HG03097 (cell line): ENCODE data around the gene PDE4D.

ENCODE experiments used
- ATAC-seq: cut with Tn5 transposase; IDR thresholded peaks from one replicate; pipeline ENCODE4 v1.9.1; 2021; ENCODE audit not compliant: unreplicated experiment, low FRiP score

The PDE4D gene

DNA sequence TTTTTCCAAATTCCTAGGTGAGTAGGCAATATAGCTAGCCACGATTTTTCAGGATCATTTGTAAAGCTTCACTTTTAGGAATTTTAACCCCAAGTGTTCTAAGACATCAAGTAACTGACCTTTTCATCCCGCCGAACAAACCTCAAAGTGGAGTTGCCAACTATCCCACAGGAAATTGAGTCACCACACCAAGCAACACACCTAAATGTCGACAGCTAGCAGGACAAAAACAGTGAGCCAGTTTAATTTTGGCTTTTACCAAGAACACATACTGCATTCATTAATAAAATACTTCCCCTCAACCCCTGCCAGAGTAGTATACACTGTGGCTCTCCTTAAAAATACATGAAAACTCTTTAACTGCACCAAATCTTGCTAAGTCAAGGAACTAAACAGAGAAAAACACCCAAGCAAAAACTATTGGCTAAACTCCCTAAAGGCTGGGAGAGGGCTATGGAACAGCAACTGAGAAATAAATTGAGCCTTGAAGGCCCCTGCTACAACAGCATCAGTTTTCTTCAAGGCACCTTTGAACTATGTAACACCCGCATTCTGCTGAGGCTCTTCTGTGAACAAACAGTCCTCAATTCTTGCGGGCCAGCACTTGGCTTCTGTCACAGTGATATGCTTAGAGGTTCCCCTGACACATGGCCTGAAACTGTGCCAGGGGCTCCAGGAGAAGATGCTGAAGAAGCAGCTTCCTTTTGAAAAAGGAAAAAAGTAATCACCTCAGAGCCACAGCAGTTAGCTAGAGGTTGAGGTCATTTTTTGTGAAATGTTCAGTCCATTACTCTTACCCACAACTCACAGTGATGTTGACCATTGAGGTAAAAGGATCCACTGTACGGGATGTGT lies 851.1 kb downstream of the PDE4D start:
- no peak for ATAC-seq

- ATAC-seq = no peak
These were observed 852.2 kb downstream of the PDE4D start for GRCh38 chr5:59041355-59041754.

GRCh38 chr5:59040804-59041201 lies 852.7 kb downstream of the PDE4D start:
- no peak for ATAC-seq

DNA sequence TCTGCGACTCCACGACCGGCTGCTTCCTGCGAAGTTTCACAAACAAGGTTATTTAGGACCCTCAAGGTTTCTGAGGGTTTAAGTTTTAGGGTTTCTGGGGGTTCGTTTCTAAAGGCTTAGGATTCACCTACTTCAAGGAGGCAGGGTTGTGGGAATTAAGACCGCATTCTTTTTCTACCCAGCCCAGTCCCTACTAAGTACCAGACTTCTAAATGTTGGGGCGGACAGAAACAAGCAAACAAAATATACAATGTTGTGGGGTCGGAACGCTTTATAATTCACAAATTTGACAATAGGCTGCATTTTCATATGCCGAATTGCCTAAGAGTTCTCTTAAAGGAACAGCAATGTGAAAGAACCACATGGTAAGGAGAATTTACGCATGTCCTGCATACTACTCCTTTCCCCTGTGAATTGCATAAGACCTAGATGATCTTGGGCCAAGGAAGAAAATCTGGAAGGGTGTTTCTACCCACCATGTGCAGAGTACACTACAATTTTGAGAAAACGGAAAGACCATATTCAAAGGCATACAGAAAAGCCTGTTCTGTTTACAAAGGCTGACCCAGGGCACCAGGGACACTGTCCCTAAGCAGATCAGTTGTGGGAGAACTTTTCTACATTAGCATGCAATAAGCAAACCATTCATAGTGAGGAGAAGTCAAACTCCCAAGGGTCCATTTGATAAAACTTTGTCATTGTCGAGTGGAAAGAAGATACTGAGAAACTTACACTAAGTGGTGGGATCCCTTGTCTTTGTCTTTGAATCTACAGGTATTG lies 853.3 kb downstream of the PDE4D start:
- ATAC-seq = no peak

DNA sequence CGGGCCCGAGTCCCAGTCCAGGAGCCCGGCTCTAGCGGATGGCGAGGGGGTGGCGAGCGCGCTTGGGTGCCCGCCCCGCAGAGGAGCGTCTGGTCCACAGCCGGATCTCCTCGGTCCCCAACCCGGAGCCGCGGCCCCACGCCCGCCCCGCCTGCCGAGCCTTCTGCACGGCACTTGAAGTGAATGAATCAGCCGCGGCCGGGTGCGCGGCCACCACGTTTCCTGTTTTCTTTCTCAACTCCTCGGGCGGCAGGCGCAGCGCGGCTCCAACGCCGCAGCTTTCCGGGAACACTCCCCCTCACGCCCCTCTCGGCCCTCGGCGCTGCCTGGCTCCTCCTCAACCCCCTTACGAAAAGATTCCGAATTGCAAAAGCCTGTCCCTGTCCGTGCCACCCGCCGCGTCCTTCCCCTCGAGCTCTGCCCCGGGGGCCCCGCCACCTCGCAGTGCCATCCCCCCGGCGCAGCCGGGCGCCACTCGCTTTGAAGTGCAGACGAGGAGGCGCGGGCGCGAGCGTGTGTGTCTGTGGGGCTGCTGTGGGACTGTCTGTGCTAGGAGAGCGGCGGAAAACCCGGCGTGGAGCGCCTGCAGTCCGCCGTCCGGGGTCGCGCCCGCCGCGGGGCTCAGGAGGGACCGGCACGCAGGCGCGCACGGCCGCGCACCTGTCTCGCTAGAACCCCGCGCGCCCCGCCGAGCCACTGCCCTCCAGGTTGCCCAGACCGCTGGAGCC lies 854.1 kb downstream of the PDE4D start:
- ATAC-seq = peak; percentile 51

GRCh38 chr5:59038798-59039295 lies 854.7 kb downstream of the PDE4D start:
- no peak for ATAC-seq

DNA sequence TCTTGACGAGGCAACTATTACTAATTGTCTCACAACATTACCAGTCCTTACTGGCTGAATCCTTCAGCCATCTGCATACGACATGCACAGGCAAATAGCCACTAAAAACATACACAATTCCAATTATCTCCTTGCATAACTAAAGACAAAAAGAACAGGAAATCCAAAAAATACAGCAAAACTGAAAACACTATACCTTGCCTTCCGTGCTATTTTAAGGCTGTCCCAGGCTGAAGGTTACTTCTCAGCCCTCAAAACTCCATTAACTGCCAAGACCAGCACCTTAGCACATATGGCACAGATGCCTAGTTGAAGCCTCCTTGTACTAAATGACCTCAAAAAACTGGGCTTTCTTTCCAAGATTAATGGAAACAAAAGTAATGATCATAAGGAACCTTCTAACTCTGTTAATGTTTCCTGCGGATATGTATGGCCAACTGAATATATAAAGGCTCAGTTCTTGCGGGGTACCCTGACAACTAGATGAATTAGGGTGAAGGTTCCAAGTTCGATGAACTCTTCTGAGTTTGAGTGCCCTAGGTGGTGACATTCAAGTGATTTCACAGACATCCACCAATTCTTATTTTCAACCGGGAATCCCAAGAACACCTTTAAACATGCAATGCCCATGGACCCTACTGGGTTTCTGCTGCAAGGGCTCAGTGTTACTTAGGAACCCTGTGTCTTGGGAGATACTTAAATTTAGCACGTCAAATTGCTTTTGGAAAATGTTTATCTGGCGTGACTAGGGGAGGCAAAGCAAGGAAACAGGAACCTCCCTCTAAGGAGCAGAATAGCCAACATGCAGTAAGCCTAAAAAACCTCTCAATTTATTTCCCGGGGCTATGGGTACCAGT lies 855.4 kb downstream of the PDE4D start:
- ATAC-seq = no peak

DNA sequence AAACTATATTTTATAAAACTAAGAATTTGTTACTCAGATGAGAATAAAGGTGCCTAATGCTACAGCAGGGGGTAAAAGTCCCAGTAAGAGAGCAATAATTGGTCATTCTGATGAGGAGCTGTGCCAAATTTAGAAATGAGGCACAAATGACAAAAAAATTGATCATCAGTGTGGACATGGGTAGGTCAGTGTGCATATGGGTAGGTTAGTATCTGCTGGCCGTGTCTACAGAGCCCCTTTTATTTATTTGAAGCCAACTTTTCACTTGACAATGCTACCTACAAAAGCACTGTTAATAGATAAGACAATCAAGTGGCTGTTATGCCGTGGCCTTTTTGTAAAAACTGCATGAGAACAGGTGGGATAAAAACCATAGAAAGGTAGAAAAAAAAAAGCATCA lies 856.1 kb downstream of the PDE4D start:
- ATAC-seq = no peak

DNA sequence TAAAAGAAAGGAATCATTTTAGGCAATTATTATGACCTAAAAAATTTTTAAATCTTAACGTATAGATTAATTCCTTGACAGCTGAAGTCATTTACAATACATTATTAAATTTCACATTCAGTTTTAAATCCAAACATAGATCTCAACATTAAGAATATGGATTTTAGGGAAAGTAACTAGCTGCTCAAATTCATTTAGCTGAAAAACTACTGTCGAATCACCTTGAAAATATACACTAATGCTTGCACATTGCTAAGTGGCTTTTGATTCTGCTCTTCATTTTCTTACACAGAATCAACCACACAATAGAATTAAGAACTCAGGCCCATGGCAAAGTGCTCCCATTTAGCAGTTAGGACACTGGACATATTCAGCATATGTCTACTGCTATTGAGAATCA lies 856.5 kb downstream of the PDE4D start:
- ATAC-seq = no peak

GRCh38 chr5:59036274-59036961 lies 857.1 kb downstream of the PDE4D start:
- no peak for ATAC-seq

- no peak for ATAC-seq
These were observed 857.8 kb downstream of the PDE4D start for GRCh38 chr5:59035681-59036080.

GRCh38 chr5:59034498-59035186 lies 858.9 kb downstream of the PDE4D start:
- no peak for ATAC-seq

DNA sequence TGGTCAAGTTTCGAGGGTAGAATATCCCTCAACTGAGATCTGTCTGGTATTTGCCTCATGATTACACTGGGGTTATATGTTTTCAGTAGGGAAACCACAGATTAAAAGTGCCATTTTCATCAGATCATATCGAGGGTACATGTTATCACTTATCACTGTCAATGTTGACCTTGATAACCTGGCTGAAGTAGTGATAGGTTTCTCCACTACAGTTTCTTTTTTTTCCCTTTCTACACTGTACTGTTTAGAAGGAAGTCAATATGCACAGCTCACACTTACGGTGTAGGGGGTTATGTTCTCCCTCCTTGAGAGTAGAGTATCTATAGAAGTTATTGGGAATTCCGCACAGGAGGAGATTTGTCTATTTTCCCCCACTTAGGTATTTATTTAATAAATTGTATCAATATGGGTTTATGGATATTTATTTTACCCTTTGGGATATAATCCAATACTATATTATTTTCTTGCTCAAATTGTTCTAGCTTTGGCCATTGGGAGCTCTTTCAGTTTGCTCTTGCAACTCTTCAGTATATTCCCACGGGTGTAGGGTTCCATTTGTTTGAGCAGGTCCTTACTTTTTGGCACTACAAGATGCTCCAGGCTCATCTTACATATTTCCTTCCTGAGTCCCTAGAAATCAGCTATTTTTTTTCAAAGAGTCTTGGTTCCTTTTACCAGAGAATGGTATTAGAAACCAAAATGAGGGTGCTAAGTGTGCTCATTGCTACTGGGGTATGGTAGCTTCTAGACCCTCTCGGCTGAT lies 866.2 kb downstream of the PDE4D start:
- ATAC-seq = no peak

GRCh38 chr5:59025734-59026133 lies 867.8 kb downstream of the PDE4D start:
- no peak for ATAC-seq

- ATAC-seq = no peak
These were observed 871.5 kb downstream of the PDE4D start for GRCh38 chr5:59021837-59022514.

DNA sequence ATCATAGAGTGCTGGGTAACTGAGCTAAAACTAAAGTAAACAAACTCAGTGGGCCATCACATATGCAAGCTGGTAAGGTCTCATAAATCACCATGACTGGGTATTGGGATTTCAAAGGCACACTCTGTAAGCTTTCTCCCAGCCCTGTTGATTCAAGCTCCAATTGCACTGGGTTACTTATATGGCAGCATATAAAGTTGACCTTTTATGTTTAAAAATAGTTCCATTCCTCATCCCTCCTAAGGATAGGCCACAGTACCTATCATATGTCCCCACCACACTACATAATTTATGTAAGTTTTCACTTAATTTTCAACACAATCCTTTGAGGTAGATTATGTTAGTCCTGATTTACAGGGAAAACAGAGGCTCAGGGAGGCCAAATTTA lies 872.2 kb downstream of the PDE4D start:
- ATAC-seq = no peak

DNA sequence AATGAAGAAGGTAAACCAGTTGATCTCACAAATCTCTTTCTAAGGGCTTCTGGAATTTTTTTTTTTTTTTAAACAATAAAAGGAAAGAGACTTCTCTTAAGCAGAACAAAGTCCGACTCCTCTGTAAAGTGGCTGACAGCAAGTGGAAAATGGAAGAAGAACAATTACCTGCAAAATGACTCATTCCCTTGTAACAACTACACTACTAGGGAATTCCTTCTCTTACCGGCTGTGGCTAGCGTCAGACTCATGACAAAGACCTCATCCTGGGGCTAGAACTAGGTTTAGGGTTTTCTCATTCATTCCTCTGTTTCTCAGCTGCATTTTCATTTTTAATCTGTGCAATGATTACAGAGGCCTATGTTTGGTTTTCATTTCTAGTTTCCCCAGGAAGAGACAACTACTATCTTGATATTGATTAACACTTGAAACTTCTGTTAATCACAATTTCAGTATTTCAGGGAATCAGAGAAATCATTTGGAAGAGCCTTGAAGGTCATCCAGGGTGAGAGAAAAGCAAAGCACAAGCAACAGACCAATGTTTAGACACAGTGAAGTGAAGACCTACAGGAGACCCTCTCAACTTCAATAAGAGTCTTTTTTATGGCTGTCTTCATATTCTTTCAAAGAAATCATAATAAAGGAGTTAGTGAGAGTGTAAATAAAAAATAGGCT lies 872.8 kb downstream of the PDE4D start:
- no peak for ATAC-seq
